DOHH2 (cell line): ENCODE measurements around the gene TTC22.

ENCODE experiments used
- H3F3A ChIP-seq: fragments of 200-600 bp; sonication (generic), shearing (Covaris generic); 2 replicates; pipeline ENCODE4 v1.6.0; 2016; ENCODE audit warnings: antibody characterized with exemption, mild to moderate bottlenecking; ENCODE audit not compliant: control insufficient read depth, insufficient read depth
- H3K27ac ChIP-seq: fragments of 200-600 bp; sonication (generic); 2 replicates; pipeline ENCODE4 v1.5.1; 2014; ENCODE audit warnings: low read depth, mild to moderate bottlenecking, low read length, moderate library complexity
- H3K27me3 ChIP-seq: fragments of 200-600 bp; sonication (generic); 2 replicates; pipeline ENCODE4 v1.6.1; 2014; ENCODE audit warnings: mild to moderate bottlenecking, low read length, mixed read lengths; ENCODE audit not compliant: control insufficient read depth
- H3K36me3 ChIP-seq: fragments of 200-600 bp; sonication (generic); 2 replicates; pipeline ENCODE4 v1.6.1; 2014; ENCODE audit warnings: mild to moderate bottlenecking, low read length, moderate library complexity, mixed read lengths; ENCODE audit not compliant: control insufficient read depth
- H3K4me1 ChIP-seq: fragments of 200-600 bp; sonication (generic); 2 replicates; pipeline ENCODE4 v1.6.1; 2014; ENCODE audit warnings: mild to moderate bottlenecking, low read length, mixed read lengths; ENCODE audit not compliant: control insufficient read depth
- H3K4me2 ChIP-seq: fragments of 200-600 bp; sonication (generic); 2 replicates; pipeline ENCODE4 v1.6.0; 2014; ENCODE audit warnings: mild to moderate bottlenecking, low read length, moderate library complexity
- H3K4me3 ChIP-seq: fragments of 200-600 bp; sonication (generic); 2 replicates; pipeline ENCODE4 v1.5.1; 2014; ENCODE audit warnings: mild to moderate bottlenecking, low read length, mixed read lengths
- H3K79me2 ChIP-seq: fragments of 200-600 bp; sonication (generic); 2 replicates; pipeline ENCODE4 v1.6.1; 2014; ENCODE audit warnings: mild to moderate bottlenecking, low read length, mixed read lengths; ENCODE audit not compliant: control insufficient read depth
- H3K9me2 ChIP-seq: fragments of 200-600 bp; sonication (generic); replicated peaks from 2 replicates; pipeline ENCODE4 v1.6.1; 2014; ENCODE audit warnings: mild to moderate bottlenecking, low read length, mixed read lengths; ENCODE audit not compliant: control insufficient read depth
- H3K9me3 ChIP-seq: fragments of 200-600 bp; sonication (generic); 2 replicates; pipeline ENCODE4 v1.6.1; 2014; ENCODE audit warnings: antibody characterized with exemption, low read length, mixed read lengths; ENCODE audit not compliant: control insufficient read depth, insufficient read depth
- H4K20me1 ChIP-seq: fragments of 200-600 bp; sonication (generic); 2 replicates; pipeline ENCODE4 v1.6.0; 2014; ENCODE audit warnings: low read depth, mild to moderate bottlenecking, antibody characterized with exemption, low read length, moderate library complexity; ENCODE audit not compliant: control insufficient read depth, insufficient read depth
- EZH2phosphoT487 ChIP-seq: fragments of 200-600 bp; sonication (generic); IDR thresholded peaks from 2 replicates; pipeline ENCODE4 v1.6.1; 2017; ENCODE audit warnings: borderline replicate concordance, mild to moderate bottlenecking, antibody characterized with exemption, low read length, moderate library complexity, mixed read lengths
- TF ChIP-seq, protein P1 (sequence below): fragments of 200-600 bp; sonication (generic); IDR thresholded peaks from one replicate; pipeline ENCODE4 v1.5.1; 2014; ENCODE audit warnings: antibody characterized with exemption, mild to moderate bottlenecking, low read depth, low read length; ENCODE audit not compliant: poor library complexity, severe bottlenecking

Gene TTC22

DNA sequence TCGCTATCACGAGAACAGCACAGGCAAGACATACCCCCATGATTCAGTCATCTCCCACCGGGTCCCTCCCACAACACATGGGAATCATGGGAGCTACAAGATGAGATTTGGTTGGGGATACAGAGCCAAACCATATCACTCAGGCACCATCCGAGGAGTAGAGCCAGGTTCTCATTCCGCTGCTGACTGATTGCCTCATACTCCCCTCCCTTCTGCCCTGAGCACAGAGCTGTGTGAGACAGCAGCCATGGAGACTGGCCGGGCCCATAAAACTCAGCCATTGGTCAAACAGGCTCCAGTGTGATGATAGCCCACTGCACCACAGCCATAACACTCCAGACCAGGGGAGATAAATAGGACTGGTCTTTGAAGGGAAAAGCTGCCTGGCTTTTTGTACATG, 62.9 kb downstream of the TTC22 start:
- Histone ChIP-seq H3K4me1 (no peaks in the 10 kb centered on the region), H3K4me2 (no peak overlapping the region), H3K9me3 (no peaks in the 10 kb centered on the region), H3K4me3 (no peak overlapping the region), H3F3A (no peaks in the 10 kb centered on the region), H3K27ac (no peak overlapping the region), H4K20me1 (no peaks in the 10 kb centered on the region), H3K27me3 (no peaks in the 10 kb centered on the region), H3K36me3 (peaks cover 64% of the 10 kb centered on the region), H3K9me2 (no peaks in the 10 kb centered on the region), H3K79me2 (no peaks in the 10 kb centered on the region)
- TF ChIP-seq, protein P1, sequence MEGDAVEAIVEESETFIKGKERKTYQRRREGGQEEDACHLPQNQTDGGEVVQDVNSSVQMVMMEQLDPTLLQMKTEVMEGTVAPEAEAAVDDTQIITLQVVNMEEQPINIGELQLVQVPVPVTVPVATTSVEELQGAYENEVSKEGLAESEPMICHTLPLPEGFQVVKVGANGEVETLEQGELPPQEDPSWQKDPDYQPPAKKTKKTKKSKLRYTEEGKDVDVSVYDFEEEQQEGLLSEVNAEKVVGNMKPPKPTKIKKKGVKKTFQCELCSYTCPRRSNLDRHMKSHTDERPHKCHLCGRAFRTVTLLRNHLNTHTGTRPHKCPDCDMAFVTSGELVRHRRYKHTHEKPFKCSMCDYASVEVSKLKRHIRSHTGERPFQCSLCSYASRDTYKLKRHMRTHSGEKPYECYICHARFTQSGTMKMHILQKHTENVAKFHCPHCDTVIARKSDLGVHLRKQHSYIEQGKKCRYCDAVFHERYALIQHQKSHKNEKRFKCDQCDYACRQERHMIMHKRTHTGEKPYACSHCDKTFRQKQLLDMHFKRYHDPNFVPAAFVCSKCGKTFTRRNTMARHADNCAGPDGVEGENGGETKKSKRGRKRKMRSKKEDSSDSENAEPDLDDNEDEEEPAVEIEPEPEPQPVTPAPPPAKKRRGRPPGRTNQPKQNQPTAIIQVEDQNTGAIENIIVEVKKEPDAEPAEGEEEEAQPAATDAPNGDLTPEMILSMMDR = no peak

DNA sequence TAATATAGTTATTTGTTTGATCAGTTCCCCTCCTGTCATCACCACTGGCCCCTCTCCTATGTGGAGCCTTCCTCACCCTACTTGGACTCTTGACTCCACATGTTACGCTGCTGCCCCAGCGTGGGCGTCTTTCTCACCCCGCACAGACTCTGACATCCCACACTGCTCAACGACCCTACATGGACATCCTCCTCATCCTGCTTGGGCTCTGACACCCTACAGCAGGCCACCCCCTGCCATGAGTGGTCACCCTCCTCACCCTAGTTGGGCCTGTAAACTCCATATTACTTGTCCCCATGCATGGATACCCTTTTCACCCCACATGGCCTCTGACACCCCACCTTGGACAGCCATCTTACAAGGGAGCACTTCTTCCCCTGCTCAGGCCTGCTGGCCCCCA, 64.4 kb downstream of the TTC22 start:
- Histone ChIP-seq H3K36me3 (peaks cover 57% of the 10 kb centered on the region), H3K27ac (no peak overlapping the region), H3K4me3 (no peak overlapping the region), H3K79me2 (no peaks in the 10 kb centered on the region), H3K4me2 (no peak overlapping the region), H3K4me1 (no peaks in the 10 kb centered on the region), H3K27me3 (no peaks in the 10 kb centered on the region), H3K9me2 (no peaks in the 10 kb centered on the region), H4K20me1 (no peaks in the 10 kb centered on the region), H3F3A (no peaks in the 10 kb centered on the region), H3K9me3 (no peaks in the 10 kb centered on the region)
- no peak for TF ChIP-seq EZH2phosphoT487
- TF ChIP-seq, protein P1 = no peak
